Upper lobe of left lung (tissue), 6 donors: ENCODE data around the gene ZNF678. TPM values are rescaled to one million over a fixed set of nuclear protein-coding genes. Genes with fewer than 3 reads are reported as not detected.
"Not testable (repeated sequence)": the region's sequence is repeated elsewhere in the genome, so short reads cannot be mapped to it uniquely, and the experiment has no call there.

Source experiments
- ATAC-seq, 2 donors: fragments of 200-7000 bp; cut with Tn5 transposase; one replicate each; pipeline ENCODE4 v1.9.1; 2022; ENCODE audit warnings: mild to moderate bottlenecking in 2 of 2, moderate library complexity in 2 of 2; ENCODE audit not compliant: low FRiP score in 2 of 2
- DNase-seq, 2 donors: peaks; one replicate each; pipeline ENCODE4 v3.0.0-alpha.2; 2019 to 2020
- H3K27ac ChIP-seq, 4 donors: fragments of 200-600 bp; sonication (generic); one replicate each; pipeline ENCODE4 v1.5.1; 2016 to 2019
- H3K27me3 ChIP-seq, 4 donors: fragments of 200-600 bp; sonication (generic); one replicate each; pipeline ENCODE4 v1.5.1; 2017 to 2019
- H3K36me3 ChIP-seq, 4 donors: fragments of 200-600 bp; sonication (generic); one replicate each; pipeline ENCODE4 v1.5.1; 2016 to 2019
- H3K4me1 ChIP-seq, 4 donors: fragments of 200-600 bp; sonication (generic); one replicate each; pipeline ENCODE4 v1.5.1; 2018 to 2019
- H3K4me3 ChIP-seq, 4 donors: fragments of 200-600 bp; sonication (generic); one replicate each; pipeline ENCODE4 v1.5.1; 2017 to 2019; ENCODE audit warnings: mild to moderate bottlenecking in 2 of 4, moderate library complexity in 1 of 4
- H3K9me3 ChIP-seq, 4 donors: fragments of 200-600 bp; sonication (generic); one replicate each; pipeline ENCODE4 v1.5.1; 2018 to 2019
- CTCF ChIP-seq, 6 experiments: fragments of 450-650 bp in 4 of 6; fragments of 200-600 bp in 2 of 6; sonication (generic) in 2 of 6; IDR thresholded peaks; one replicate each; pipeline ENCODE4 v1.5.1; 2016 to 2019; ENCODE audit warnings: antibody characterized with exemption in 6 of 6
- EP300 ChIP-seq, 4 donors: sonication (generic); formaldehyde crosslinking; IDR thresholded peaks; one replicate each; pipeline ENCODE4 v1.5.1; 2017; ENCODE audit warnings: antibody characterized with exemption in 4 of 4, control low read depth in 2 of 4
- POLR2A ChIP-seq, 4 donors: fragments of 450-650 bp; IDR thresholded peaks; one replicate each; pipeline ENCODE4 v1.5.1; 2016 to 2017; ENCODE audit warnings: antibody characterized with exemption in 4 of 4, mild to moderate bottlenecking in 2 of 4
- POLR2AphosphoS5 ChIP-seq, 2 donors: sonication (generic); formaldehyde crosslinking; IDR thresholded peaks; one replicate each; pipeline ENCODE4 v1.5.1; 2017; ENCODE audit warnings: antibody characterized with exemption in 2 of 2
- WGBS, 2 donors: methylation state at CpG; one replicate each; pipeline ENCODE4 v1.1.5; 2017 to 2018; 5-methylcytosine and 5-hydroxymethylcytosine counted together
- total RNA-seq, 6 donors: library from RNA; depleted of rRNA in 4 of 6; stranded (reverse); fragments of >200 nt in 4 of 6; gene quantifications; one replicate each; pipeline versions ENCODE4 v1.1.0 to v1.2.1, GENCODE V29; 2016 to 2021
- donor health status: DM: no; HTN: no; CAD: no; lungs with moderate emphysema.
- donor health status: DM: no; HTN: yes; CAD: no; lungs with severe emphysema.

ZNF678 gene
- total RNA-seq, 6 donors from 2014 or later, result 3.9 to 50.3 (median 7.8) TPM

GRCh38 chr1:227546598-227547309, 16.6 kb upstream of the ZNF678 start:
- WGBS, 2 donors, result 86 to 90% methylated on average over 8 of the region's 8 CpGs
- H3K4me1 ChIP-seq, result peaks cover under 1 to 12% (median 9%) of the 10 kb centered on the region in 4 donors
- peaks cover 0 to 6% (median 1%) of the 10 kb centered on the region in 4 donors for H3K9me3 ChIP-seq
- no peak overlapping the region for H3K4me3 ChIP-seq
- no peak overlapping the region for H3K27ac ChIP-seq
- ATAC-seq, result no peak
- H3K27me3 ChIP-seq, result no peaks in the 10 kb centered on the region
- peak in 1 of 2 donors; percentile 73 for DNase-seq
- H3K36me3 ChIP-seq, result no peaks in the 10 kb centered on the region
- TF ChIP-seq CTCF (IDR thresholded peaks at IDR 0.05), result no peak
- TF ChIP-seq POLR2AphosphoS5 (IDR thresholded peaks at IDR 0.05), result no peak
- no peak for TF ChIP-seq POLR2A (IDR thresholded peaks at IDR 0.05)
- no peak for TF ChIP-seq EP300 (IDR thresholded peaks at IDR 0.05)

GRCh38 chr1:227547310-227548118, 15.8 kb upstream of the ZNF678 start:
- TF ChIP-seq EP300 (IDR thresholded peaks at IDR 0.05), result no peak
- TF ChIP-seq POLR2AphosphoS5 (IDR thresholded peaks at IDR 0.05), result no peak
- no peak for TF ChIP-seq POLR2A (IDR thresholded peaks at IDR 0.05)
- no peak for TF ChIP-seq CTCF (IDR thresholded peaks at IDR 0.05)
- Histone ChIP-seq H3K9me3 (peaks cover 0 to 11% (median 4%) of the 10 kb centered on the region in 4 donors), H3K4me1 (peaks cover 0 to 10% (median 7%) of the 10 kb centered on the region in 4 donors), H3K27ac (no peak overlapping the region), H3K27me3 (no peaks in the 10 kb centered on the region), H3K4me3 (no peak overlapping the region), H3K36me3 (no peaks in the 10 kb centered on the region)
- 74 to 83% methylated on average over 7 of the region's 8 CpGs for WGBS, 2 donors
- ATAC-seq (no peak), DNase-seq (peak in 1 of 2 donors; percentile 15)

GRCh38 chr1:227548119-227548397, 15.3 kb upstream of the ZNF678 start:
- ATAC-seq, result no peak

GRCh38 chr1:227548448-227548847, 14.9 kb upstream of the ZNF678 start:
- DNase-seq (no peak), ATAC-seq (no peak)
- Histone ChIP-seq H3K27me3 (no peaks in the 10 kb centered on the region), H3K27ac (no peak overlapping the region), H3K36me3 (no peaks in the 10 kb centered on the region), H3K9me3 (peaks cover 0 to 11% (median 4%) of the 10 kb centered on the region in 4 donors), H3K4me3 (no peak overlapping the region), H3K4me1 (peaks cover 0 to 1% (median 0%) of the 10 kb centered on the region in 4 donors)
- TF ChIP-seq EP300 (IDR thresholded peaks at IDR 0.05) (no peak), POLR2A (IDR thresholded peaks at IDR 0.05) (no peak)
- WGBS, 2 donors, result 52 to 72% methylated on average over 3 of the region's 3 CpGs

More at GRCh38 chr1:227548119-227548397, 15.3 kb upstream of the ZNF678 start:
- Histone ChIP-seq H3K4me3 (no peak overlapping the region), H3K4me1 (peaks cover 0 to 5% (median 2%) of the 10 kb centered on the region in 4 donors), H3K9me3 (peaks cover 0 to 11% (median 4%) of the 10 kb centered on the region in 4 donors), H3K36me3 (no peaks in the 10 kb centered on the region), H3K27me3 (no peaks in the 10 kb centered on the region), H3K27ac (no peak overlapping the region)
- TF ChIP-seq POLR2AphosphoS5 (IDR thresholded peaks at IDR 0.05) (no peak), CTCF (IDR thresholded peaks at IDR 0.05) (no peak), POLR2A (IDR thresholded peaks at IDR 0.05) (no peak), EP300 (IDR thresholded peaks at IDR 0.05) (no peak)
- no peak for DNase-seq

- DNase-seq, result no peak
- H3K4me3 ChIP-seq, result no peak overlapping the region
- H3K4me1 ChIP-seq, result no peaks in the 10 kb centered on the region
- 95 to 96% methylated on average over 2 of the region's 2 CpGs for WGBS, 2 donors
- H3K27me3 ChIP-seq, result no peaks in the 10 kb centered on the region
- no peak for ATAC-seq
- TF ChIP-seq CTCF (IDR thresholded peaks at IDR 0.05), result no peak
- no peak for TF ChIP-seq POLR2AphosphoS5 (IDR thresholded peaks at IDR 0.05)
- TF ChIP-seq POLR2A (IDR thresholded peaks at IDR 0.05), result no peak
- TF ChIP-seq EP300 (IDR thresholded peaks at IDR 0.05), result no peak
- no peaks in the 10 kb centered on the region for H3K36me3 ChIP-seq
- peaks cover 0 to 16% (median 6%) of the 10 kb centered on the region in 4 donors for H3K9me3 ChIP-seq
- H3K27ac ChIP-seq, result no peak overlapping the region
These were observed 13.5 kb upstream of the ZNF678 start for GRCh38 chr1:227549892-227550291.

- not testable (repeated sequence) for H3K4me1 ChIP-seq, DNase-seq, H3K27ac ChIP-seq, ATAC-seq, H3K27me3 ChIP-seq, H3K36me3 ChIP-seq, H3K4me3 ChIP-seq
- 90 to 95% methylated on average over 1 of the region's 1 CpG for WGBS, 2 donors
- peaks cover 0 to 16% (median 6%) of the 10 kb centered on the region in 4 donors for H3K9me3 ChIP-seq
These were observed 11.5 kb upstream of the ZNF678 start for GRCh38 chr1:227551881-227552280.
